ENCODE results near the gene PSG1. TPM values are rescaled to one million over a fixed set of nuclear protein-coding genes. Genes with fewer than 3 reads are reported as not detected.
A peak's percentile ranks its signal among the peaks of the same experiment; 100 is the strongest.
"Not testable (repeated sequence)": the region's sequence is repeated elsewhere in the genome, so short reads cannot be mapped to it uniquely, and the experiment has no call there.

The PSG1 gene
- total RNA-seq, 1 experiment from 2014 or later, result not detected

DNA sequence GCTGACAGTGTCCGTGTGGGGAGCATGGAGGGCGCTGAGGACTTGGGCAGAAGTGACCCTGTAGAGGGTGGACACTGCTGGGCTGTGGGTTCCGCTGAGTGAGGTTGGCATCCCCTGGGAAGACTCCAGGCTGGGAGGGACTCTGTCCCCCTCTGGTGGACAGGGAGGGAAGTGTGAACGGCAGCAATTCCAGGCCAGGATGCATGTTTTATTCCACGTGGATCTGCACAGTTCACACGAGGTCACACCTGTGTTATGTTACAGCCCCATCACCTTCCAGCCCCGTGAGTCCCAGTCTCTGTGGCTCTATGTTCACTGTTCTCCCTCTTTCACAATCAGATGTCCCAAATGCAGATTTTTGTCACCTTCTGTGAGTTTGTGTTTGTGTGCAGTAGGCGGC, 1.8 kb upstream of the PSG1 start:
- BruUV-seq (replicated peaks); H3K9me3 Mint-ChIP-seq (ENCODE audit: low read depth, unreplicated experiment); H3K27ac Mint-ChIP-seq (ENCODE audit: unreplicated experiment); intact Hi-C loops (cut with micrococcal nuclease; ENCODE audit: unreplicated experiment); H3K4me3 Mint-ChIP-seq (ENCODE audit: low read depth, unreplicated experiment); H3K36me3 Mint-ChIP-seq (ENCODE audit: insufficient read depth, unreplicated experiment): not testable (repeated sequence)
- Mint-ChIP-seq H3K4me1 (ENCODE audit: low read depth, unreplicated experiment) (peaks cover 20% of the 10 kb centered on the region), H3K27me3 (ENCODE audit: unreplicated experiment) (peaks cover 14% of the 10 kb centered on the region)
- CTCF ChIA-PET, result interaction anchor here (0.6 kb wide), 1 partner anchor 116 kb away, joined by 3 read pairs; the partner anchor contains the start of gene PSG8
- TF ChIP-seq CTCF (IDR thresholded peaks at IDR 0.05; ENCODE audit: unreplicated experiment), result peak; percentile 47
- peak; percentile 23 for DNase-seq

DNA sequence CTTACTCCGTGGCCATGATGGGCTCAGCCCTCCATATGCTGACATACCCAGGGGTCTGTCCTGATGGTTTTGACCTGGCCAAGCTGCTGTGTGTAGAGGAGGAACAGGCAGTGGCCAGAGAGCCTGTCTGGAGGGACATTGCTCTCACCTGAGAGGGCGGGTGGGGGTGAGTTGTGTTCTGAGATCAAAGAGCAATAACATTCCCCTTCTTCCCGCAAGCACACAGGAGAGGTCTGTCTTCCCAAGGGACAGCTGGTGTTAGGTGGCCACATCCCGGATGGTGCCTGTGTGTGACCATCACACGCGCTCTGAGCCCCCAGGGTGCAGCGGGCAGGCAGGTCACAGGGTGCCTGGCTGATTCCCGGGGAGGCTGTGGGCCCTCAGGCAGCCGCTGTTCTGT, 1.1 kb upstream of the PSG1 start:
- BruUV-seq (replicated peaks); H3K9me3 Mint-ChIP-seq (ENCODE audit: low read depth, unreplicated experiment); H3K36me3 Mint-ChIP-seq (ENCODE audit: insufficient read depth, unreplicated experiment); H3K27me3 Mint-ChIP-seq (ENCODE audit: unreplicated experiment); H3K27ac Mint-ChIP-seq (ENCODE audit: unreplicated experiment); CTCF ChIA-PET; H3K4me3 Mint-ChIP-seq (ENCODE audit: low read depth, unreplicated experiment); intact Hi-C loops (cut with micrococcal nuclease; ENCODE audit: unreplicated experiment); DNase-seq: not testable (repeated sequence)
- H3K4me1 Mint-ChIP-seq (ENCODE audit: low read depth, unreplicated experiment), result peaks cover 27% of the 10 kb centered on the region

DNA sequence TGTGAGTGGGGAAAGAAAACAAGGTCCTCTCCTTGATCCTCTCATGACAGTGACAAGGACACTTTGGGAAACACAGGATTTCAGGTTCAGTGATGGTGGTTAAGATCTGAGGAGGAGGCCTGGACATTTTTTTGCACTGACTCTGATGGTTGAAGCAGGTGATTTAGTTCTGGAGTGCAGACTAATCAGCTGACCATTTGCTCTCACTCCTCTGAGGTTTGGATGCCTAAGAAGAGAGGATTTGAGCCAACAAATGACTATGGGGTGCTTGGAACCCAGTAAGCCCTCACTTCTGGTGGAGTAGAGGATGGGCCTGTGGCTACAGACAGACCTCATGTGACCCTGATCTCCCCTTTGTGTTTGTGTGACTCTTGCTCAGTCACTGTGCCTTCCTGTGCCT, 2.9 kb downstream of the PSG1 start:
- peaks cover 43% of the 10 kb centered on the region for H3K4me1 Mint-ChIP-seq (ENCODE audit: low read depth, unreplicated experiment)
- BruUV-seq (replicated peaks); H3K9me3 Mint-ChIP-seq (ENCODE audit: low read depth, unreplicated experiment); intact Hi-C loops (cut with micrococcal nuclease; ENCODE audit: unreplicated experiment); H3K27me3 Mint-ChIP-seq (ENCODE audit: unreplicated experiment); CTCF ChIA-PET; DNase-seq; H3K27ac Mint-ChIP-seq (ENCODE audit: unreplicated experiment); H3K36me3 Mint-ChIP-seq (ENCODE audit: insufficient read depth, unreplicated experiment); H3K4me3 Mint-ChIP-seq (ENCODE audit: low read depth, unreplicated experiment): not testable (repeated sequence)

DNA sequence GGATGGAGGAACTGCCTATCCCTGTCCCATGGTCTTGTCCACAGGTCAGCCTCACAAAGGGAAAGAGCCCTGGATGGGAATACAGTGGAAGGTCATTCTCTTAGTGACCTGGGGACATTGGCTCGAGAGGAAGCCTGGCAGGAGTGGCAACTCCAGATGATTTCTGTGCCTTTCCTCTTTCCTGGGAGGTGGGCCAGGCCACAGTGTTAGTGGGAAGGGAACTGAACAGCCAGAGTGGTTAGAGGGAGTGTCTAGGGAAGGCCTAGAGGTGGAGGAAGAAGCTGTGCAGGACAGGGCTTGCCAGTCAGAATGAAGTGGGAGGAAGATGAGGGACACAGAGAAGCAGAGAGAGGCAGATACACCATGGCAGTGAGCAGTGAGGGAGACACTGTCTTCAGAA, 3.6 kb downstream of the PSG1 start:
- H3K27me3 Mint-ChIP-seq (ENCODE audit: unreplicated experiment); DNase-seq; CTCF ChIA-PET; BruUV-seq (replicated peaks); intact Hi-C loops (cut with micrococcal nuclease; ENCODE audit: unreplicated experiment); H3K9me3 Mint-ChIP-seq (ENCODE audit: low read depth, unreplicated experiment); H3K4me3 Mint-ChIP-seq (ENCODE audit: low read depth, unreplicated experiment); H3K36me3 Mint-ChIP-seq (ENCODE audit: insufficient read depth, unreplicated experiment): not testable (repeated sequence)
- peaks cover 49% of the 10 kb centered on the region for H3K4me1 Mint-ChIP-seq (ENCODE audit: low read depth, unreplicated experiment)
- peak overlapping the region; percentile 50 for H3K27ac Mint-ChIP-seq (ENCODE audit: unreplicated experiment)

GRCh38 chr19:42874901-42875813, 4.4 kb downstream of the PSG1 start:
- intact Hi-C loops (cut with micrococcal nuclease; ENCODE audit: unreplicated experiment); BruUV-seq (replicated peaks); H3K9me3 Mint-ChIP-seq (ENCODE audit: low read depth, unreplicated experiment); H3K4me3 Mint-ChIP-seq (ENCODE audit: low read depth, unreplicated experiment); H3K36me3 Mint-ChIP-seq (ENCODE audit: insufficient read depth, unreplicated experiment); H3K27me3 Mint-ChIP-seq (ENCODE audit: unreplicated experiment): not testable (repeated sequence)
- Mint-ChIP-seq H3K27ac (ENCODE audit: unreplicated experiment) (peak overlapping the region; percentile 50), H3K4me1 (ENCODE audit: low read depth, unreplicated experiment) (peaks cover 51% of the 10 kb centered on the region)
- peak; percentile 48 for DNase-seq
- CTCF ChIA-PET, result interaction anchor here (0.6 kb wide), 1 partner anchor 330 kb away, joined by 3 read pairs; the partner anchor contains the start of gene PSG4

DNA sequence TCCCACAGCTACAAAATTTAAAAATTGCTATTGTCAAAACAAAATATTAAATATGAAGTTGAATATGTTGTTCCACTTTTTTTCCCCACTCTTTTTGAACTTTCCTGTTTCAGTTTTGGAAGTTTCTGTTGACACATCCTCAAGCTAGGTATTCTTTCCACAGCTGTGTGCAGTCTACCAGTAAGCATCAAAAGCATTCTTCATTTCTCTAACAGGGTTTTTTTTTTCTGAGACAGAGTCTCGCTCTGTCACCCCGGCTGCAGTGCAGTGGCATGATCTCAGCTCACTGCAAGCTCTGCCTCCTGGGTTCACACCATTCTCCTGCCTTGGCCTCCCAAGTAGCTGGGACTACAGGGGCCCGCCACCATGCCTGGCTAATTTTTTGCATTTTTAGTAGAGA, 5.4 kb downstream of the PSG1 start:
- not testable (repeated sequence) for BruUV-seq (replicated peaks)
- CTCF ChIA-PET, result interaction anchor here (0.6 kb wide), 1 partner anchor 331 kb away, joined by 3 read pairs; the partner anchor contains the start of gene PSG4

More for the DNA sequence above, 5.4 kb downstream of the PSG1 start:
- DNase-seq; H3K27me3 Mint-ChIP-seq (ENCODE audit: unreplicated experiment); intact Hi-C loops (cut with micrococcal nuclease; ENCODE audit: unreplicated experiment); H3K4me3 Mint-ChIP-seq (ENCODE audit: low read depth, unreplicated experiment); H3K36me3 Mint-ChIP-seq (ENCODE audit: insufficient read depth, unreplicated experiment); H3K9me3 Mint-ChIP-seq (ENCODE audit: low read depth, unreplicated experiment): not testable (repeated sequence)
- peak overlapping the region; percentile 50 for H3K27ac Mint-ChIP-seq (ENCODE audit: unreplicated experiment)
- H3K4me1 Mint-ChIP-seq (ENCODE audit: low read depth, unreplicated experiment), result peaks cover 51% of the 10 kb centered on the region
